Amniotic epithelial cell (primary cell): ENCODE results near the gene CASTOR1.

Experiments used
- DNase-seq: peaks from one replicate; pipeline ENCODE4 v3.0.0-alpha.2; 2010; ENCODE audit warnings: low read depth

The CASTOR1 gene

DNA sequence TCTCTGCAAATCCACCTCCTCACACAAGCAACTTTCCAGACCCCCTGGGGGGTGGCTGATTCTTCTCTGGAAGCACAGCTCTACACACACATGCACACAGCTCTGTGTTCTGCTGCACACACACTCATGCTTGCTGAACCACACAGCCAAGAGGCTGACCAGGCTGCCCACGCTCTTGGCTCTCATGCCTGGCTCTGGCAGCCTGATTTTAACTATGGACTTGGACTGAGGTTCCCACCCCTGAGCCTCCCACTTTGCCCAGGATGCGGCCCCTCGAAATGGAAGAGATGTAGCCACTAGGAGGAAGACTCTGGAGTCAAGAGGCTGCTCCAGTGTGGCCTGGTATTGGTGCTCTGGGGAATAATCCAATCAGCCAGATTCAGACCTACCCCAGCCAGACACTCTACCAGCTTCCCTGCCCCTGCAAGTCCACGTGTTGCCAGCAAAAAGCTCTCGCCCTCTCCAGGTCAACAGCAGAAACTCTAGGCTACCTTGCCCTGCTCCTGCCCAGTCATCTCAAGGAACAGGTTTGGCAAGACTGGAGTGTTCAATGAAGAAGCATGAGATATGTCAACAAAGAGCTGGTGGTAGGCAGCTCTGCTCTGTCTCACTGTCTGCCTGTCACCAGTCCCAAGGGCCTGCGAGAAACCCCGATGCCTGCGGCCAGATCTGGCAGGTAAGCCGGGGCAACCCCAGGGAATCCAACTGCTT is 8.8 kb upstream of the CASTOR1 start:
- no peak for DNase-seq

DNA sequence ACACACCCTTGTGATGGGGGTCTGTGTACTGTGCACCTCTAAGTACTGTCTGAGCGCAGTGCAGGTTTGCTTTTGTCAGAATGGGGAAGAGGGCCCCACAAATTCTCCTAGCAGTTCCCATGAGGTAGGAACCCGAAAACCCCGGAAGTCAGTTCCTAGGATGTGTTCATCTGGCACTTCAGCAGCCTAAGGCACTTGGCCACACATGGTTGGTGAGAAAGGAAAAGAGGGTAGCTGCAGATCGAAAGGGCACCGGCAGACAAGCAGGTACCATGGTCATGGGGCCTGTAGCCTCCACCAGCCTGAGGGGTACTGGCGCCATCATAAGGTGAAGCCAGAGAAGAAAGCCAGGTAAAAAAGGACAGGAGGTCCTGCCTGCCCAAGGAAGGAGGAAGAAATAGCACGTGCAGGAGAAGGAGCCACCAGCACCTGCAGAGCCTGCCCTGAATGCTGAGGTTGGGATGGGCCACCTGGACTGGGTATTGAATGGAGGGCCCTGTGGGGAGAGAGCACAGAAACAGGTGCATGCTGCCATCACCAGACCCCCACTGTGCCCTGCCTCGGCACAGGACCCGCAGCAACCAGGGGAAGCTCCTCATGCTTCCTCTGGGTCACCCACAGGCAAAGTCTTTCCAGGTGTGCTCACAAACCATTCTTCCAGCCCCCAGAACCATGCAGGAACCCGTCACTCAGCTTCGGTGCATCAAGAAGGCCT is 8.1 kb upstream of the CASTOR1 start:
- DNase-seq = no peak

DNA sequence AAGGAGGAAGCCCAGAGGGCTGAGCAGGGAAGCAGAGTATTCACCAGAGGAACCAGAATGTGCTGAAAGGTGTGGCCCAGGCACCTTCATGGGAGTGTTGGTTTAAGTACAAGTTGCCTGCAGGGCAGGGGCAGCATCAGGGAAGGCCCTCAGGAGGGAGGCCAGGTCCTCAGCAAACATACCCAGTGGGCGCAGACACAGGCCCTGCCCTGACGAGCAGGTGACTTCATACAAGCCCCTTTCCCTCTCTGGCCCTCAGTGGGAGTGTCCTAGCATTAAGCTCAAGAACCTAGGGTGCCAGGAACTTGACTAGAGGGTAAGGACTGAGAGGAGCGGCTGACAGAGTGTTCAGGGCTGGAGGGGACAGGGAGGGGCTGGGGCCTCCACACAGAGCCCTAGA is 7.5 kb upstream of the CASTOR1 start:
- no peak for DNase-seq

DNA sequence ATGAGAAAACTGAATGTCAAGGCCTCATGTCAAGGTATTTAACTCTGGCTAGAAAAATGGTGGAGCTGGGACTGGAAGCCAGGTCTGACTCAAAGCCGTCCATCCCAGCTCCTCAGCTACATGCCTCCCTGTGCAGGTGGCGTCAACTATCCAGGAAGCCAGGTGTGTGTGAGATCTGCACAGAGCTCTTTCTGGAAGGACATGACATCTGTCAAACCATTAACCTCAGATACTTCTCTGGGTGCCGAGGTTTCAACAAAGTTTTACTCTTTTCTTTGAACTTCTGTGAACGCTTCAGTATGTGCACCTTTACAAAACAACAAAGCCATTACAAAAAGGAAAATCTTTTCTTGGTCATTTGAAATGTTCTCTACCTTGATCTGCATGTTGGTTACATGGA is 7.0 kb upstream of the CASTOR1 start:
- DNase-seq = no peak

DNA sequence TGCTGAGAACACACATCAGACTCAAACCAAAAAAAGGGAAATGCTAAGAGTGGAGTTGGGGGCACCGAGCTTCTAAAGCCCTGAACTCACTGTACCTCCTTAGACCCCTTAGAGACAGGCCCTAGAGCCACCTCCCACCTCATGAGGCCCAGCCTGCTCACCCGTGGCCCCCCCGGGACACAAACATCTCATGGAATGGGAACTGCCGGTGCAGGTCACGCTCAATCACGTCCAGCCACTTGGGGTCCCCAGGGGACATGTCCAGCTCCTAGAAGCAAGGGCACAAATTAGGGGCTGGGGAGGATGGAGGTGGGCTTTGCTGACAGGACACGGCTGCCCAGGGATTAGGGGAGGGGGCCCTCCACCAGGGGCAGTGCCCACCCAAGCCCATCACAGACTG is 6.3 kb upstream of the CASTOR1 start:
- DNase-seq = no peak

DNA sequence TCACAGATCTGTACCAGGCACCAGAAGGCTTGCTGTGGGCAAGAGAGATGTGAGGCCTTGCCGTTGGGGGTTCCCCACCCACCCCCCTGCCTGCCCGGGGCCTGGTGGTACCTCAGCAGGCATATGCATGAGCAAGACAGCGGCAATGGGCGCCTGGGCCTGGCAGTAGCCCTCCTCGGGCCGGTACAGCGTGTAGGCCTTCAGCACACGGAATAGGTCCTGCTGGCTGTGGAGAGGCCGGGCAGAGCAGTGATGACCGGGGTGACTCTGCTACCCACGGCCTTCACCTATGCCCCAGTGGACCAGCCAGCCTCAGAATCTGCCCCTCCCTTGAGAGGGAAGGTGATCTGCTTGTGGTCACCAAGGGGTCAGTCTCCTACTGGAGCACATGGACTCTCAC is 5.5 kb upstream of the CASTOR1 start:
- DNase-seq = no peak

DNA sequence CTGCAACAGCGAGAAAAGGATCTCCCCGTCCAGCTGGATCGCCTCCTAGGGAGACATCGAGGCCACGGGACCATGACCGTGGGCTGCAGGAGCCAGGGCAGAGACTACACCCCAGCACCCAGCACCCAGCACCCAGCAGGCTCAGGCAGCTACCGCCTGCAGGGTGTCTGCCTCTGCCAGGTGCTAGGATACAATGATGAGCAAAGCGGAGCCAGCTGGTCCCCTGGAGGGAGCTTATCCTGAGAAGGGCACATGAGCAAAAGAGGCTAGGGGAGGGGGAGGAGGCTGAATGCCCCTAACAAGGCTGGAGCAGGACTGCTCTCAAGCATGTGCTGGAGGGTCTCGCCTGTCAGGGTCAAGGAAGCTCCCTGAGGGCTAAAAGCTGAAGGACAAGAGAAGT is 4.8 kb upstream of the CASTOR1 start:
- DNase-seq = no peak

DNA sequence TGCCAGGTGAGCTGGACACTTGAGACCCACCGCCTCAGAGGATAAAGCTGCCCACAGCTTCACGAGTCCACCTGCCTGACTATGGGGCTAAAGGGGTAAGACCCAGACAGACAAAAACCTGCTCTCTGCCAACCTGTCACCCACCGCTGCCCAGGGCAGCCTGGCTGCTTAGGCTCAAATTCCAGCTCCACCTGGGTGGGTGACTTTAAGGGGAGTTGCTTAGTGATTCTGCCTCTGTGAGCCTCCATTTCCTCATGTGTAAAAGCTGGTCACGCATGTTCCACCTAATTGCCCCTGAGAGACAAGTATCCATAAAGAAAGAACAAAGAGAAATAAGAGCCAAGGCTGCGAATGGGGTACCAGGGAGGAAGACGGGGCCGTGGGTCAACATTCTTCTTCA is 3.7 kb upstream of the CASTOR1 start:
- DNase-seq = no peak

DNA sequence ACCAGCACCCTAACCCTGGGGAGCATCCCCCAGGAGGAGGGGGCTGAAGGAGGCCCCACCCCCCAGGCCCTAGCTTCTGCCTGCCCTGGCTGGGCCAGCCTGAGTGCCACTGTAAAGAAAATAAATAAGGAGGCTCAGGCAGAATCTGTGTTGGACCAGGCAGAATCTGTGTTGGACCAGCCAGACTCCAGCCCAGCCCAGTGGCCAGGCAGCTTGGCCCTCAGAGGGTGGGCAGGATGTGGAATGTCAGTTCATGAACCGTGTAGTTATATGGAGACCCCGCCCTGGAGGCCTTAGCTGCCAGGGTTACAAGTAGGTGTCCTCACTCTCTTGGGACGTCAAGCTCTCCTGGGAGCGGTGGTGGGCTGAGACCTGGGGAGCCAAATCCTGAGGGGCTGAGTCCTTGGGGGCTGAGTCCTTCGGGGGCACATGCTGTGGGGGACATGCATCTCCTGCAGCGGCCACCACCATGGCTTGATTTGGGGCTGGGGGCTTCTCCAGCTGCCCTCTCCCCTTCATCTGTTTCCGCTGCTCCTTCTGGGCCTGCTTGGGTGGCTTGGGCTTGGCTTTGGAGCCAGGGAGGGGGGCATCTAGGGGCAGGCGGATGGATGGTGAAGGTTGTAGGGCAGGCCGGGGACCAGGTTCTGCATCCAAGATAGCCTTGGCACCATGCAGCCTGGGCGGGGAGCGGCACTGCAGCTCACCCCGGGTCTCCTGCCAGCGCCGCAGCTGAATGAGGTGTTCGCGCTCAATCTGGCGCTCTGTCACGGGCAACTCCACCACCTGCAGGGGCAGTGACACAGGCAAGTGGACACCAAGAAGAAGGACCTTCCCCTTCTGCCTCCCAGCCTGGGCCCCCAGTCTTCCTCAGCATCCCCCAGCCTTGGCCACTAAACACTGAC is 3.0 kb upstream of the CASTOR1 start:
- DNase-seq = no peak

DNA sequence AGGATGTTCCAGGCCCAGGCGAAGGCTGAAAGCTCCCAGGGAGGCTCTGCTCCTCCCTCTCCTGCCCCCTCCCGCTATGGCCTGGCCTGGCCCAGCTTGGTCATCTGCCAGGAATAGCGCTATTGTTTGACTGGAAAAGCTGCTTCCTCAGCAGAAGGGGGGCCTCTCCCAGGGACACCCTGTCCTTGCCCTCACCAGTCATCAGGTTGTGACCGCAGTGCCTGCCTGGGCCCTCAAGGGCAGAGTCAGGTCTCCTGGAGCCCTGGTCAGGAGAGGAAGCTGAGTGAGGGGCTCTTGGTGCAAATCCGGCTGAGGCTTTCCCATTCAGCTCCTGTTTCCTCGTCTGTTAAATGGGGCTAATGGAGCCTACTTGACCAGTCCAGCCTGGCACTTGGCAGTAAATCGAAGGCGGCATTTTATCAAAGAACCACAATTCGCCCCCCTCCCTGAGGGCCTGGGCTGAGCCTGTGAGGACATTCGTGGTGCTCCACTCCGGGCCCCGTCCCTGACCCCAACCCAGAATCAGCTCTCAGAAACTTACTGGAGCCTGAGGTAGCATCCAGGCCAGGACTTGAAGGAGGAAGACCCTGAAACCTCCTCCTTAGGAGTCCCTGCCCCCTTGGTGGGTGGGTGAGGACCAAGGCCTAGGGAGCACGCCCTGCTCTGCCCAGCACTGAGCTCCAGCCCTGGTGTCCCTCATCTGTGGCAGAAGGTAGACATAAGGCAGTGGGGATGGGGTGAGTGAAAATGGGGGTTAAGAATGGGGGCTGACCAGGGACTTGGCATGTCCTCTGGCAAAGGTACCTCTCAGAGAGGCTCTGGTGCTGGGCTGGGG is 2.0 kb upstream of the CASTOR1 start:
- peak; percentile 71 for DNase-seq

DNA sequence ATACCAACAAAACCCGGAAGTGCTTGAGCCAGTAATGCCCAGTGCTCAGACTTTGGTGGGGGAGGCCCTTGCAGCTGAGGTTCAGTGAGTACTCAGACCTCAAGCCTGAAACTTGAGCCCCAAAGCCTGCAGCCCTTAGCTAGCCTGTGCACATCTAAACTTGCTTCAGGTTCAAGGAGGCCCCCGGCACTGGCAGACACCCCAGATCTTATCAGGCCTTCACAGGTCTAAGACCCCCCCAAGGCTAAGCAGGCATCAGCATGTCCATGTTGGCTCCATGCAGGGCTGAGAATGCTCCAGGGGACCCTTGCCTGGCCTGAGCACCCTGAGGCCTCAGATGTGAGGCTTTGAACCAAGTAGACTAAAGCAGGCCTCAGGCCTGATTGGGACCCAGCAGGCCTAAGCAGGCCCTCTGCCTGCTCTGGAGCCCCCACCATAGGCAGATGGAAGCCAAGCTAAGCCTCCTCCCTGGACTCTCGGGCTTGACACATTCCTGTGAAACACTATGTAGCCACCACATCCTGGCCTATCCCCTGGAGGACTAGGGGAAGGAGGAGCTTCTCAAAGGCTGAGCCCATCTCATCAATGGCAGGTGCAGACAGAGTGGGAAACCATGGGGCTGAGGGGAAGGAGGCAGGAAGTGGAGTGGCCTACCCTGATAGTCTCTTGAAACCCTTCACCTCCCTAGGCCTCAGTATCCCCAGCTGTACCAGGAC is 1.2 kb upstream of the CASTOR1 start:
- DNase-seq = peak; percentile 58

DNA sequence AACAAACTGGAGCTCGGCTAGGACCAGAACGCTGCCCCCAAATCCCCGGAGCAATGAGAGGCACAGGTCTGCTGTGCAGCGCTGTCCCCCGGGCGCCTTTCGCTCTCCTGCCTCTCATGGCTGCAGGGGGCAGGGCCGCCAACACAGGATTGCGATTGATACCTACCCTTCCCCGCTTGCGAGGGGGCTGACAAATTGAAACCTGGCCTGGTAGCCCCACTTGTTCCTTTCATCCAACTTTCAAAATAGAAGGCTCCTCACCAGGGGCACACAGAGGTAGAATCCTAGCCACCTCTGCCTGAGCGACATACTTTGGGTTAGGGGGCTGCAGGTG is 642 bp upstream of the CASTOR1 start:
- DNase-seq = no peak

DNA sequence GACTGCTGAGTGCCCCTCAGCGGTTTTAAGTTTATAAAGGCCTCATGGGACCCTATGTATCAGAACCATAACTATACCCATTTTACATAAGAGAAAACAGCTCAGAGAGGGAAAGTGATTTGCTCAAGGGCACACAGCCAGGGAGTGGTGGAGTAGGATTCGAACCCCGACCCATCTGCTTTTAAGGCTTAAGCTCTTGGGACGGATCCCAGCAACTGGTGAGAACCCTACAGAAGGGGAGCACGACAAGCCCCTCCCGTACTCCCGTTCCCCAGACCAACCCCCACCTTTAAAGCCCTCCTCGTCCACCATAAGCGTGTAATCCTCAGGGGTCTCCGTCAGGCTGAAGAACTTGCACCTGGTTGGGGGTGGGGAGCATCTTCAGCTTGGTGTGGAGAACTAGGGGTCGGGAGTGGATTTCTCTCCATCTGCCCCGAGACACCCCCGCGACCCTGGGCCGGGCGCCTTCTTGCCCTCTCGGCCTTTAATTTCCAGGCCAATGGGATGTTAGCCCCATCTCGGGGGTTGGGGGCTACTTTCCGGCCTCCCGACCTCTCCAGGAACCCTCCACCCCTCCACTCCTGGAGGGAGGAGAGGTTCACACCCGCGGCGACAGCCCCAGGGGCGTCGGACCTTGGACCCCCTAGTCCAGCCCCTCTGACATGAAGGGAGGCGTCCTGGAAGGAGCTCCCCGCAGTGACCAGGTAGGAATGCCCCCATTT is 725 bp downstream of the CASTOR1 start:
- no peak for DNase-seq

DNA sequence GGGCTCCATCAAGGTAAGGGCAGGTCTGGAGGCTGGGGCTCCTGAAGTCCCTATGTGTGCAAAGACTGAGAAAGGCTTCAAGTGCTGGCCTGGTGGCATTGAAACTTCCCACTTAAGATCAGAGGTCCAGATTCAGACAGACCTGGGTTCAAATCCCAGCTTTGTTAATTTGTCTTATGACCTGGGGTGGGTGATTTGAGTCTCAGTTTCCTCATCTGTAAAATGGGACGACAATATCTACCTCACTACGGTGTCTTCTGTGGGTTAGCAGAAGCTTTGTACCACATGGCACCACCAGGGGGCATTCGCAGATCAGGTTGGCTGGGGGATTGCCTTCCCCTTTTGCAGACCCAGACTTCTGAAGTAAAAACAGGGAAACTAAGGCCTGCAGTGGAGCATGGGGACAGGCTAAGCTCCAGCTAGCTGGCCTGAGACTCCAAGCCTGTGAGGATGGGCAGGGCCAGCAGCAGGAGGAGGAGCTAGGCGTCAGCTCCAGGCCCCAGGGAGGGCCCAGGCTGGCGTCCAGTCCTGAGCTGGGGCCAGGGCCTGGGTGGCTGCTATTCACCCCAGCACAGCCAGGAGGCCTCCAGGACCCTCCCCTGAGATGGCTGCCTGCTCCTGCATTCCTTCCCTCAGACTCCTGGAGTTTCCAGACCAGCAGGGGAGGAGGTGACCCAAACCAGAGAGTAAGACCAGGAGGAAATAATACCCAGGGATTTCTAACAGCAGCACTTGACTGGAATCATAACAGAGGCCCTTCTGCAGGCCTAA is 1.5 kb downstream of the CASTOR1 start:
- peak; percentile 90 for DNase-seq

DNA sequence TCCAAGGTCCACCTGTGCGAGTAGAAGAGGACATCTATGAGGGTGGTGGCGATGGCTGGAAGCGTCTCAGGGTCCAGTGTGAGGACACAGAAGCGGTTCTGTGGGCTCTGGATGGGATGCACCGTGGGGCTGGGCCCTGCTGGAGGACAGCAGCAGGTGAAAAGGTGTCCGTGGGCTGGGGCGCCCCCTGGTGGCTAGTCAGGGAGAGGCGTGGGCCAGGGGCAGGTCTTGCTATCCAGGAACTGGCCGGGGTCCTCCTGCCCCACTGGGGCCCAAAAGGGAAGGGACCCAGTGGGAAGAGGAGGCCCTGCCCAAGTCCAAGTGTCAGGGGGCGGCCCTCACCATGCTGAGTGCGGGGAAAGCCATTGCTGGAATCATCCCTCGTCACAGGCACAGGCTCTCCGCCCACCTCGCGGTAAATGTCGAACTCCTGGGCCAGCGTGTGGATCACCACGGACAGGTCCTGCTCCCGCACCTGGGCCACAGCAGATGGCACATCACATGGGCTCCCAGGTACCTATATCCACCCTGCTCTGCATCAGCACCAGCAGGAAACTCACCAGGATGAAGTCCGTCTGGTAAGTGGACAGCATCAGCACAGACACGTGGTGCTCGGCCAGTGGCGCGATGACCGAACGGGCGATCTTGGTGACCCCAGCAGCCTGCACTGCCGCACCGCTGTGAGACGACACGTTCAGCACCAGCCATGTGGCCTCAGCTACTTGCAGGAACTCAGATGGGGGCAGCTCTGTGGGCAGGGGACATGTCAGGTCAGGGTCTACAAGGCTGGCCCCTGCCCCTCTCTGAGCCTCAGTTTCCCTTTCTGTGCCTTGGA is 2.3 kb downstream of the CASTOR1 start:
- no peak for DNase-seq

DNA sequence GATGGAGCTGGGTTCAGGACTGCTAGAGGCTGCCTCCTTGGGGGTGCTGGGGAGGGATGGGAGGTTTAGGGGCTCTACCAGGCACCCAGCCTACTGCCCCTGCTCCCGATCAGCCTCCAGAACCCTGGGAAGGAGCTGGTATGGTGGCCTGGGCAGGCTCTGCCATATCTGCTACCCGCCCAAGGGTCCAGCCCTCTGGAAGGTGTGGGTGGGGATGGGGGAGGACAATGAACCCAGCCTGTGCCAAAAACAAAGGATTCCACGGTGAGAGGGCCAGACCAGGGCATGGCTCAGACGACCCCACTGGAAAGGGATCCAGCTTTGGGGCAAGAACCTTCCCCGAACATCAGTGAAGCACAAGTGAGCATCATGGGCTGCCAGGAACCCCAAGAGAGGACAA is 3.0 kb downstream of the CASTOR1 start:
- DNase-seq = no peak

DNA sequence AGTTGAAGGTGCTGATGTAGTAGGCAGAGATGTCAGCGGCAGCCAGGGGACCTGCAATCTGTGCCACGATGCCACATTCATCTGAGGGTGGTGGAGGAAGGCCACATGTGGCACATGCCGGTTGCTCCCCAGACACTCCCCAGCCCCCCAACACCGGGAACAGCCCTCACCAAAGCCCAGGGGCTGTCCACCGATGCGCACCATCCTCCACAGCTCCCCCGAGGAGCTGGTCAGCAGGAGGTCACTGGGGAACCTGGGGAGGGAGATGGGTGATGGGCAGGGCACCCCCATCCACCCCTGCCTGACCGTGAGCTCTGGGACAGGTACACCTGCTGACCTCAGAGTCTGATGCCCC is 3.5 kb downstream of the CASTOR1 start:
- DNase-seq = no peak

DNA sequence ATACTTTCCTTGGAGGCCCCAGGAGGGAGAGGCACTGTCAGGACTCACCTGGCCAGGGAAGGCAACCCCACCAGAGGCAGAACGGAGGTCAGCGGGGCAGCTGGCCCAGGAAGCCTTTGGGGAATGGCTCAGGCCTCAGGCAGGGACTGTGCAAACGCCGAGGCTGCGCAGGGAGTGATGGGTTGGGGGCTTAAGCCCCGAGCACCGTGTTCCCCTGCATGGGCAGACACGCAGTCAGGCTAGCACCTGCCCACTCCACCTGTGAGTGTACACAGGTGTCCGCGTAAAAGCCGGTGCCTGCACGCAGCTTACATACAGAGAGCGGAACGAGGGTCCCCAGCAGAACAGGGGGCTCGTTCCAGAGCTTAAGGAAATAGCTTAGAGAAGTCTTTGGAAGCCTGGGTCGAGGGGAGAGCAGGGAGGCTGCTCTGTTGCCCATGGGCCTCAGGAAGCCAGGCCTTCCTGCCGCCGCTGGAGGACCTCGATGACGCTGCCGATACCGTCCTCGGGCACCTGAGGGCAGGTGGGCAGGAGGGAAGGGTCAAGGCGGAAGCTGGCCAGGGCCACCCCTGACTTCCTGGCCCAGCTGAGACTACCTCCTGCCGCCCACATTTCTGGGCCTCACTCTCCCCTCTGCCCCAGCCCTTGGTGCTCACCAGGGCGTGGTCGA is 4.0 kb downstream of the CASTOR1 start:
- no peak for DNase-seq

DNA sequence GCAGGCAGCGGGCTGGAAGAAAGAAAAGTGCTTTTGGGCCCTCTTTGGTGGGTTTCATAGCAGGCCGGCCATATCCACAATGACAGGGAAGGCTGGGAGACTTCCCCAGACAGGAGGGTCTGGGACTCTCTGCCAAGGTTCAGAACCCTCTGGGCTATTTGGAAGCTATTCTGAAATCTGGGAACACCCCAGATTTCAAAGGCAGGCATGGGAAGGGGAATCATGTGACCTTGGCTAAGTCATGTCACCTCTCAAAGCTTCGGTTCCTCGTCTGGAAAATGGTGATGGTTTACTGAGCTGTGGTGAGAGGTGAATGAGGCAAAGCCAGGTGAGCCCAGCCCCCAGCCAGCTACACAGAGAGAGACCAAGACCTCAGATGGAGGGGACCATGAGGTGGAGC is 4.6 kb downstream of the CASTOR1 start:
- no peak for DNase-seq
